H1 (cell line): Measurements from ENCODE around the gene GSG1L. TPM values are rescaled to one million over a fixed set of nuclear protein-coding genes. Genes with fewer than 3 reads are reported as not detected.

Source experiments
- CTBP2 ChIP-seq: IDR thresholded peaks from 2 replicates; pipeline ENCODE4 v1.7.0; 2011; ENCODE audit warnings: borderline replicate concordance, mild to moderate bottlenecking, moderate library complexity, mixed read lengths, low read length; ENCODE audit not compliant: insufficient read depth, insufficient read length
- JUN ChIP-seq: IDR thresholded peaks from 2 replicates; pipeline ENCODE4 v1.6.1; 2011; ENCODE audit warnings: low read depth, mild to moderate bottlenecking, improper control_type of control experiment, low read length
- KDM4A ChIP-seq: IDR thresholded peaks from one replicate; pipeline ENCODE4 v1.7.1; 2012; ENCODE audit warnings: low read depth, mild to moderate bottlenecking, moderate library complexity, low read length, inconsistent platforms; ENCODE audit not compliant: severe bottlenecking
- SP4 ChIP-seq: IDR thresholded peaks from 2 replicates; pipeline ENCODE4 v1.6.1; 2012; ENCODE audit warnings: low read length, inconsistent platforms
- SUZ12 ChIP-seq: fragments of 200-600 bp; sonication (generic); IDR thresholded peaks from 2 replicates; pipeline ENCODE4 v1.6.1; 2012; ENCODE audit warnings: mild to moderate bottlenecking, inconsistent platforms, low read length, moderate library complexity, mixed read lengths
- TAF7 ChIP-seq: optimal IDR thresholded peaks from 2 replicates; pipeline ENCODE3; 2011; ENCODE audit warnings: low read depth, mild to moderate bottlenecking, inconsistent platforms, low read length, moderate library complexity, borderline replicate concordance
- polyA plus RNA-seq, 7 experiments: library from polyadenylated mRNA; depleted of rRNA in 3 of 7; stranded (reverse) in 5 of 7; unstranded in 2 of 7; fragments of >200 nt in 5 of 7; fragments of 200-250 nt in 2 of 7; gene quantifications; 1 replicate in 5 of 7; 2 replicates in 1 of 7; 4 replicates in 1 of 7; pipeline versions ENCODE4 v1.2.1 to v1.2.3, GENCODE V29; 2011 to 2013; ENCODE audit warnings: missing spikeins in 2 of 7, mixed read lengths in 2 of 7
- total RNA-seq: library from RNA; stranded (reverse); fragmentation: NEBNext Ultra II Directional; extraction: Animal tissue kit (Norgen Biotek cat#: 25700); gene quantifications from 2 replicates; pipeline ENCODE4 v1.2.1, GENCODE V29; 2021

Gene GSG1L
- total and polyA plus RNA-seq, 2 of the 8 experiments (the other 6 are each of a cell fraction or from before 2014, with no cell fraction given): 0.71 to 1.1 TPM

DNA sequence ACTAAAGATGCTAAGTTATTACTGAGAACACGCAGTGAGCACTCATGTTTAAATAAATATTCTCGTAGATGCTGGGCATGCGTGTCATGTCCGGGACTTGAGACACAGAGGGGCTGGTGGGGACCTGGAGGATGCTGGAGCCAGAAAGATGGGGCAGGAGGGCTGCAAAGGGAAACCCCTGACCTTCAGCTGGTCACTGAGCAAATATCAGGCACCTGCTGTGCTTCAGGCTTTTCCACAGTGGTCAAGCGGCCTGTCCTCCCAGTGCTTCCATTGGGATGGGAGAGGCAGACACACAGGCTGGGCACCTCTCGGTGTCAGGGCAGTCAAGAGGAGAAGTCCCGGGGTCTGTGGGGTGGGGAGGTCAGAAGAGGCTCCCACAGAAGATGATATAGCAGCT lies 211.4 kb downstream of the GSG1L start (continued):
- TF ChIP-seq KDM4A: no peak
- TF ChIP-seq CTBP2: no peak
- TF ChIP-seq SUZ12: no peak
- TF ChIP-seq SP4: no peak
- no peak for TF ChIP-seq TAF7
- TF ChIP-seq JUN: no peak
